C1 segment of cervical spinal cord (tissue), 14 donors: ENCODE results near the gene EPS15.
"Not testable (repeated sequence)": the region's sequence is repeated elsewhere in the genome, so short reads cannot be mapped to it uniquely, and the experiment has no call there.

Experiments used
- DNase-seq, 14 donors: peaks; one replicate each; lab custom pipeline; 2025; lab: John Stamatoyannopoulos, UW

Gene EPS15

GRCh38 chr1:51519048-51519864 is at the start of gene EPS15:
Gene EPS15, minus strand, starts transcription at chr1:51519266. Its CDS starts 35 bp downstream, at chr1:51519231.
- peak; percentile 27 to 87 (median 68) for DNase-seq

- no peak for DNase-seq
These were observed 49.3 kb upstream of the EPS15 start for GRCh38 chr1:51568231-51568935.

- DNase-seq: no peak
These were observed 48.6 kb upstream of the EPS15 start for GRCh38 chr1:51567653-51568052.

GRCh38 chr1:51566260-51566659 is 47.2 kb upstream of the EPS15 start:
- no peak for DNase-seq

- no peak for DNase-seq
These were observed 45.9 kb upstream of the EPS15 start for GRCh38 chr1:51565009-51565408.

- no peak for DNase-seq
These were observed 45.1 kb upstream of the EPS15 start for GRCh38 chr1:51564124-51564523.

GRCh38 chr1:51561702-51562101 is 42.6 kb upstream of the EPS15 start:
- no peak for DNase-seq

GRCh38 chr1:51560895-51561294 is 41.8 kb upstream of the EPS15 start:
- not testable (repeated sequence) for DNase-seq

- DNase-seq: no peak
These were observed 41.0 kb upstream of the EPS15 start for GRCh38 chr1:51560034-51560433.

- DNase-seq: no peak
These were observed 40.4 kb upstream of the EPS15 start for GRCh38 chr1:51559501-51559900.

GRCh38 chr1:51559064-51559500 is 40.0 kb upstream of the EPS15 start:
- DNase-seq: no peak

GRCh38 chr1:51558375-51558924 is 39.4 kb upstream of the EPS15 start:
- no peak for DNase-seq

- no peak for DNase-seq
These were observed 38.1 kb upstream of the EPS15 start for GRCh38 chr1:51557168-51557567.

GRCh38 chr1:51555866-51556619 is 37.0 kb upstream of the EPS15 start:
- DNase-seq: no peak

- DNase-seq: no peak
These were observed 34.8 kb upstream of the EPS15 start for GRCh38 chr1:51553911-51554310.

GRCh38 chr1:51552929-51553807 is 34.1 kb upstream of the EPS15 start:
- DNase-seq: no peak

GRCh38 chr1:51551848-51552296 is 32.8 kb upstream of the EPS15 start:
- no peak for DNase-seq

- DNase-seq: no peak
These were observed 32.0 kb upstream of the EPS15 start for GRCh38 chr1:51551081-51551480.

- no peak for DNase-seq
These were observed 30.8 kb upstream of the EPS15 start for GRCh38 chr1:51549901-51550300.

GRCh38 chr1:51549016-51549619 is 30.1 kb upstream of the EPS15 start:
- DNase-seq: peak in 1 of 14 donors; percentile 9
